ENCODE data around the gene RSPH4A.
A peak's percentile ranks its signal among the peaks of the same experiment; 100 is the strongest.
"Not testable (repeated sequence)": the region's sequence is repeated elsewhere in the genome, so short reads cannot be mapped to it uniquely, and the experiment has no call there.

The RSPH4A gene

DNA sequence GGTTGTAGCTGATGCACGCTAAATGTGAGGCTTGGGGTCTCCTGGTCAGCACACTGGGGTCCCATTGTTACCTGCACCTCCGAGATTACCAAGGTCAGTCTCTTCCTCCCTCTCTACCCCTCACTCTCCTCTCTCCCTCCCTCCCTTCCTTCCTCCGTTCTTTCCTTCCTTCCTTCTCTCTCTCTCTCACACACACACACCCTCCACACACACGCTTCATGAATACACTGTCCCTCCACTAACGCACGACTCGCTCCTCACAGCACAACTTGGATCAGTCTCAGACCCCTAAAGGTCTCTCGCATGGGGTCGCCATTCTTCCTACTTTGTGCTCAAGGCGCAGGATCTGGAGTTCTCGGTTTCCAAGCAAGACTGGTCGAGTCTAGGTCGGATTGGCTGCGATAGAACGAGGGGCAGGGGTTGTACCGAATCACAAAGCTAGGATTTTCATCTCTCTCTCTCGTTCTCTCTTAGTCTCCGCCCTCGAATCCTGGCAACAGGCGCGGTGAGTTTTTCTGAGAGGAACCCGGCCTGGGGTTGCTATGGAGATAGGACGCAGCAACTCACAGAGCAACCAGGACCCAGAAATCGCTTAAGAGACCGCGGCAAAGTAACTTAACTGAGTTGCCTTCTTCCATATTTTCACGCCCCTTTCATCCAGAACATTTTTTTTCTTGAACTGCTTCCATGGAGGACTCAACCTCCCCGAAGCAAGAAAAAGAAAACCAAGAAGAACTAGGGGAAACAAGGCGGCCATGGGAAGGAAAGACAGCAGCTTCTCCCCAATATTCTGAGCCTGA, at the start of gene RSPH4A:
Gene RSPH4A (plus strand): TSS at position 543 of the 800 bp plus-strand sequence. CDS start 145 bp downstream, at position 688.
- DNase-seq = peak; percentile 97

DNA sequence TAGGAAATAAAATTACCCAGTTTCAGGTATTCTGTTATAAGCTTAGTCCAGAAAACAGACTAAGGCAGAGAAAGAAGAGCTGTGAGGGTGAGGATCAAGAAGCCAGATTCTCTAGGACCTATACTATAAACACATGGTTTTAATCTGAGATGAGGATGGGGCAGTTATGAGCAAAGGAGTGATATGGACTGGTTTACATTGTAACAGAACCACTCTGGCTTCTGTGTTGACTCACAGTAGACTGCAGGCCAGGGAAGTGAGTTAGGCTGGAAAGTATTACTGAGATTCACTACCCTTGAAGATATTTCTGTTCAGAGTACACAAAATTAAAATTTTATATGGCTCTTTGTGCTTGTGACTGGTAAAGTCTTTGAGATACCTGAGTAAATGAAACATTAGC, 48.2 kb upstream of the RSPH4A start:
- no peak for DNase-seq

DNA sequence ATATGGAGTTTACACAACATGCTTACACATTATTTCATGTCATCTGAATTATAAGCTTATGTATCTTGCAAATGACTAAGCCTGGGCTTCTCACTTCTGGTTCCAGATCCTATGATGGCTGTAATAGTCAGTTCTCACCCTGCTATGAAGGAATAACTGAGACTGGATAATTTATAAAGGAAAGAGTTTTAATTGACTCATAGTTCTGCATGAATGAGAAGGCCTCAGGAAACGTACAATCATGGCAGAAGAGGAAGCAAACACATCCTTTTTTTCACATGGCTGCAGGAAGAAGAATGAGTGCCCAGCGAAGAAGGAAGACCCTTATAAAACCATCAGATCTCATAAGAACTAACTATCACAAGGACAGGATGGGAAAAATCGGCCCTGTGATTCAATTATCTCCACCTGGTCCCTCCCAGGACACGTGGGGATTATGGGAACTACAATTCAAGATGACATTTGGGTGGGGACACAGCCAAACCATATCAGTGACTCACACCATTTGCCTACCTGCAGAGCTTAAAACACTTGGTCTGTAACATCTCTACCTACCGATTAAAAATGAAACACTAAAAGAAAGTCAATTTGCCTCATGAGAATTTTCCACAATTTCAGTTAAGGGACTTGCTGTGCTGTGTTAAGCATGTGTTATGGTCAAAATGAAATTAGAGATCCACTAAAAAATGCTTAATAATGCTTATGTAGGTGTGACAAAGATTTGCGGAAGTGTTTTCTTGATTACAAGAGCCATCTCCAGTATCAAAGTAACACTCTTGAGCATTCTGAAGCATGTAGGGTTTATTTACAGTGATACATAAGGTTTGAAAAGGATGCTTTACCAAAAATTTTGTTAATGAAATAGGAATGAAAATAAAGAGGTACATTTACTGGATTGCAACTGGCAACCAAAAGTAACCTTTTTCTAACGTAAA, 47.2 kb upstream of the RSPH4A start:
- no peak for DNase-seq

DNA sequence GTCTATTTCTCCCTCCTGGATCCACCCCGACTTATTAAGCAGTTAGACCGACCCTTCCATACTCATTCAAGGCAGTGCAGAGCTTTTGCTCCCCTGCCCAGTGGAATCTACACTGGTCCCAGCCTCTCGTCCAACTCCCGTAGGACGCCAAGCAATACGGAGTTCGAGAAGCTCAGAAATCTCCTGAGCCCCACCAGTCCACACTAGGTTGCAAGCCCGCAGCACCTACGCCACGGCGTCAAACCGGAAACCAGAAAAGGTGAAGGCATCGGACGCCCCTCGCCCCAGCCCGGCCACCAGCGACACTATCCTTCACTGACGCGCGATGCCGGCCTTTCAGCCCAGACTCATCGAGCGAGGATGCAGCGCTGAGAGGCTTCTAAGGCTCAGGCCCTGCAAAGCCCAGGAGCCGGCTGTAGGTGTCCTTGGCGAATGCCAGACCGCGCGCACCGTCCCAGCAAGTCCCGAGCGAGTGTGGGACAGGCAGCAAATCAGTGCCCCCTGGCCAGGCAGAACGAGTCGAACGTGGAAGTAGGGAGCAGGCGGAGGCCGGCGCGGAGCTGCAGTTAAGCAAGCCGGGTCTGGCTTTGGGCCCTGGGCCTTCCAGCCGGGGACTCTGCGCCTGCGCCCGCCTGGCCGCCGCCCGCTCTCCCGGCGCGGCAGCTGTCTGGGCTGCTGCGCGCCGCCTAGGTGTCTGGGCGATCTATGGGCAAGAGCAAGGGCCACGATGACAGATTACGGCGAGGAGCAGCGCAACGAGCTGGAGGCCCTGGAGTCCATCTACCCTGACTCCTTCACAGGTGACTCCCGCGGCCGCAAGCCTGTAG, 45.2 kb upstream of the RSPH4A start, which contains the start of gene RWDD1:
Gene RWDD1 (plus strand): TSS at position 649 of the 827 bp plus-strand sequence. CDS start 79 bp downstream, at position 728.
- peak; percentile 99 for DNase-seq

DNA sequence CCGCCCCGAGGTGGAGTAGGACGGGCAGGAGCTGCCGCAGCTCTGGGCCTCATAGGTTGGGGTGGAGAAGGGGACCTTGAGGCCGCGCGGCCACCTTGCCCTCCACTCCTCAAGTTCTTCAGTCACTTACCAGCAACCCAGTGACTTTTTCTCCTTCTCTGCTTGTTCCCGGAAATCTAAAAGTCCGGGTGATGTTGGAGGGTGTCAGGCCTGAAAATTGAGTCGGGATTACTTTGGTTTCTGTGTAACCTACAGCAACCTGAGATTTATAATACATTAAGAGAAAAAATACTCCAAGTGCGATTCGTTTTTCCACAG, 44.6 kb upstream of the RSPH4A start:
- DNase-seq = no peak

DNA sequence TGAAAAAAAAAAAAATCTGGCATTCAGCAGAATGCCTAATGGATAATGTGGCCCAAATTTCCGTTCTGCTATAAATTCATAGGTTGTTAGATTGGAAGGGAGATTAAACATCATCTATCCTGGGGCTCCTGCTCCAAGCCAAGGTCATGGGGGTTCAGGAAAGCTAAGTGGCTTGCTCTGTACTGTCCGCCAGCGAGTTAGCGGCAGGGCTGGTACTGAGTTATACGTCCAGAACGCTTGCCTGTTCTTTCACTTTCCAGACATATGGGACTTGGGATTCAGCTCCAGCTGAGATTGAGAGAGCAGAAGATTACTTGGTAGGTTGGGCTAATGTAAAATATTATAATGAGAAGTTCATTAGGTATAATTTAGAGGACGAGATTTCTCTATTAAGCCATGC, 44.1 kb upstream of the RSPH4A start:
- peak; percentile 25 for DNase-seq

DNA sequence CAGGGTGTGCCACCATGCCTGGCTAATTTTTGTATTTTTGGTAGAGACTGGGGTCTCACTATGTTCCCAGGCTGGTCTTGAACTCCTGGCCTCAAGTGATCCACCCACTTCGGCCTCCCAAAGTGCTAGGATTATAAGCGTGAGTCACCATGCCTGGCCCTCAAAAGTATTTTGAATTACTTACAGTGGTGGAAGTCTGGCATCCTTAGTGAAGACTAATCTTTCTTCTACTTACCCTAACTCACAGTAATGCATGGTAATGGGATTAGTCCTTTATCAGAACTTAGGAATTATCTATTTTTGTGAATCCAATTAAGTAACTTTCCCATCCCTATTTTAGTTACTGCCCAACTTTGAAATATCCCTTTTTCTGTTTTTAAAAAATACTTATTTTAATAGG, 41.1 kb upstream of the RSPH4A start:
- DNase-seq = no peak

DNA sequence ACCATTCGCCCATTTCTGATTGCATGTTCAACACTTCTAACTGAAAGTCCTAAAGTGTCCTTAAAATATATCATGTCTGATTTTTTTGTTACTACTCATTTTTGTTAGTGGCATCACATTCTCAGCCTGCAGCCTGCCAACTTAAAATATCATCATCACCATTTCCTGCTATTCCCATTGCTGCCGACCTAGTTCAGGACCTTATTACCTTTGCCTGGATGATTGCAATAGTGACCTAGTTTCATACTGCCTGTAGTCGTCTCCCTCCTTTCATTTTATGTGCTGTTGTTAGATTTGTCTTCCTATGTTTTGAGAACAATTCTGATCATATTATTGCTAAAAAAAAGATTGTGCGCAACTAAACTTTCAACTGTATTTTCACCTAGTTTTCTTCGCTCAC, 38.8 kb upstream of the RSPH4A start:
- no peak for DNase-seq

DNA sequence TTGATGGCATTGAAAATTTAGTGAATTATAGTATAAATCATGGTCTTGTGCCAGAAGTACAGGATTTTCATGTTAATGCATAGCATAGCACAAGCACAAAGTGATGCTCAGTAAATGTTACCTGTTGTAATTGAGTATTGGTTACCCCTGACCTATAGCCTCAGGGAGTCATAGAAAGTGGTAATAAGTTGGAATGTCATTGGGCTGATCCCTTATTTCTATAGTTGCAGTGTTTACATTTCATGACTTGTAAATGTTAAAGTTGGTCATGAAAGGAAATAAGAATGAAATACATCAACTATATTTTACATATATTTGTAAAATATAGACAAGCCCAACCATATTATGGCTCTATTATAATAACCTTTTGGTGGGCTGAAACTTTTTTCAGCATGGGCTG, 37.9 kb upstream of the RSPH4A start:
- DNase-seq = no peak

DNA sequence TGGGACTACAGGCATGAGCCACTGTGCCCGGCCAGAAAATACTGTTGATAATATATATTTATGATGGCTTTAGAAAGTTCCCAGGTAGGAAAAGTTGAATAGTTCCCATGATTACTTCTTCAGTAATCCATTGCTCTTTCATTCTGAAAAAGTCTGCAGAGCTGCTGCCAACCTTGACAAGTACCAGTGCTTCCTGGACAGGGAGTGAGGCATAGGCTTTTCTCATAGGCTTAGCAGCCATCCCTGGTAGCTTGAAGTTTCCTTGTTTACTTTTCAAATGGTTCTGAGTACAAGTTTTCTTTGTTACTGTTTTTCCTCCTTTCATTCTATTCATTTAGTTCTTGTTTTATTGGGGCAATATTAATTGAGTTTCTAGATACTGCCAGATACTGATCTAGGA, 37.1 kb upstream of the RSPH4A start:
- no peak for DNase-seq

DNA sequence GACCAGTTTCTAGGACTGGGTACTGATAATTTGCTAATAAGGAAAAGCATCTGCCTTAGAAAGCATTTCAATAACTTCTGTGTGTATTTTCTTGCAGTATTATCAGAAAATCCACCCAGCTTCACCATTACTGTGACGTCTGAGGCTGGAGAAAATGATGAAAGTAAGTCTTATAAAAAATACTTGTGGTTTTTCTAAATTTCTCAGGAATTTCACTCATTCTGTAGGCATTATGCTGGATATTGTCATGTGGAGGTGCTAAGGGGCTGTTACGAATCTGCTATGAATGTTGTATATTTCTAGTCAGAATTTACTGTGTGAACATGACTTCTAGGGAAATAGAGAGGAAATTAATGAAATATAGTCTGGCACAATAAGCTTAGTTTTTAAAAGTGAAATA, 36.1 kb upstream of the RSPH4A start:
- no peak for DNase-seq

DNA sequence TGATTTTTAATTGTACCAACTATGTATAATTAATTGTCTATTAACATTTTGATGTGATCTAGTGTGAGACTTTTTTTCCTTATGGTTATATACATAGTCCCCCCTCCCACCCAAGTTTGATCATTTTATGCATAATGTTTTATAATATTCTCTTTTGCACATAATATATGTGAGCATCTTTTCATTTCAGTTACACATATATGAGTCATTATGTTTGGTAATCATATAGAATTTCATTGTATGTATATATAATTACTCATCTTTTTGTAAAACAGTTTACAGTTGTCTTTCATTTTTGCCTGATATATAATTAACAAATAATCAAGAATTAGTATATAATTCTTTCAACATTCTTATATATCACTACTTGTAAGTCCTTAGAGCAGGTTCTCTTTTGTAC, 30.0 kb upstream of the RSPH4A start:
- DNase-seq = no peak

DNA sequence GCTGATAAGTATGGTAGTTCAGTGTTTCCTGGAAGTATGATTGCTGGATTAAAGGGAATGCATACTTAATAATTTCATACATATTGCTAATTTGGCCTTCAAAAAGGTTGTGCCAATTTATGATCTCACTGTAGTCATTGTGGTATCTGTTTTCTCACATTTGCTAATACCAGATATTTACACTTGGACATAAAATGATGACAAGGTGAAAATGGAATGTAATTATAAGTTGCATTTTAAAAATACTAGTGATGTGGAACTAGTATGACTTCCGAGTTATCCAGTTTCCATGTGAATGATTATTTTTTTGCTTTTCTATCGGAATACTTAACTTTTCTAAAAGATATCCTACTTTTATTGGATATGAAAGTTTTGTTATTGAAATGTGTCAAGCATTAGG, 29.5 kb upstream of the RSPH4A start:
- no peak for DNase-seq

DNA sequence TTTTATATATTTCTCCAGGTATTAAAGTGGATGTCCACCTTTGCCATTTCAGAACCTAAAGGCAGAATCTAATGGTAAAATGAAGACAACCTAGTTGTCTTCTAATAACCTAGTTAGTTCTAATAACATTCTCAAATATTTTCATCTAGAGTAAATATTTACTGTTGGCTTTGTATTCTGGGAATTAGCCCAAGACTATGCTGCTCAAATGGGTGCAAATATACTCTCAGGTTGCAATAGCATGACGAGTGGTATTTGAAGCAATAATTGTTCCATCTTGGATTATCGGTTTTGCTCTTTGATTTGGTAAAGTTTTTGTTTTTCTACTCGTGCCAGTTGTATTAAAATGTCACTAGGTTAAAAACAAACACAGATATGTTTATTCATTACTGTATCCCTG, 21.0 kb upstream of the RSPH4A start:
- no peak for DNase-seq

DNA sequence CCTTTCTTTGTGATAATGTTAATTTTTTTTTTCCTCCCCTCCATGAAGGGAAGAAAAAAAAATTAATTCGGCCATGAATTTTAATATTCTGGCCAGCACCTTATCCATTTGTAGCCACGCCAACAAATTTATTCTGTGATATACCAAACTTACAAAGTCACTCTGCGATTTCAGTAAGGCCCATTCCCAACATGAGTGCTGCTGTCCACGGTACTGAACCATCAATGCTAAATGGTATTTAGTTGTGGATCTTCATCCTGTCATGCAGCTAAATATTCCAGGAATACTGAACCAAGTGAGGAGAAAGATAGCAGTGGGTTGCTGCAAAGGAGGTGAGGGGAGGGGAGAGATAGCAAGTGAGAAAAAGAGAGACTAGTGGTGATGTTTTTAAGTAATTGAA, 19.5 kb upstream of the RSPH4A start:
- no peak for DNase-seq

DNA sequence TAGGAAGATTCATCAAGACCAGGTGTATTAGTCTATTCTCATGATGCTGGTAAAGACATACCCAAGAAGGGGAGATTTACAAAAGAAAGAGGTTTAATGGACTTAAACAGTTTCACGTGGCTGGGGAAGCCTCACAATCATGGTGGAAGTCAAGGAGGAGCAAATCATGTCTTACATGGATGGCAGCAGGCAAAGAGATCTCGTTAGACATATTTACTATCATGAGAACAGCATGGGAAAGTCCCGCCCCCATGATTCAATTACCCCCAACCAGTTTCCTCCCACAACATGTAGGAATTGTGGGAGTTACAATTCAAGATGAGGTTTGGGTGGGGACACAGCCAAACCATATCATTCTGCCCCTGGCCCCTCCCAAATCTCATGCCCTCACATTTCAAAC, 12.4 kb upstream of the RSPH4A start:
- not testable (repeated sequence) for DNase-seq

DNA sequence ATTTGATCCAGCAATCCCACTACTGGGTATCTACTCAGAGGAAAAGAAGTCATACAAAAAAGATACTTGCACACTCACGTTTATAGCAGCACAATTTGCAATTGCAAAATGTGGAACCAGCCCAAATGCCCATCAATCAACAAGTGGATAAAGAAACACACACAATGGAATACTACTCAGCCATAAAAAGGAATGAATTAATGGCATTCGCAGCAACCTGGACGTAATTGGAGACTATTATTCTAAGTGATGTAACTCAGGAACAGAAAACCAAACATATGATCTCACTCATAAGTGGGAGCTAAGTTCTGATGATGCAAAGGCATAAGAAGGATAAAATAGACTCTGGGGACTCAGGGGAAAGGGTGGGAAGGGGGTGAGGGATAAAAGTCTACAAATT, 11.4 kb upstream of the RSPH4A start:
- DNase-seq = not testable (repeated sequence)

DNA sequence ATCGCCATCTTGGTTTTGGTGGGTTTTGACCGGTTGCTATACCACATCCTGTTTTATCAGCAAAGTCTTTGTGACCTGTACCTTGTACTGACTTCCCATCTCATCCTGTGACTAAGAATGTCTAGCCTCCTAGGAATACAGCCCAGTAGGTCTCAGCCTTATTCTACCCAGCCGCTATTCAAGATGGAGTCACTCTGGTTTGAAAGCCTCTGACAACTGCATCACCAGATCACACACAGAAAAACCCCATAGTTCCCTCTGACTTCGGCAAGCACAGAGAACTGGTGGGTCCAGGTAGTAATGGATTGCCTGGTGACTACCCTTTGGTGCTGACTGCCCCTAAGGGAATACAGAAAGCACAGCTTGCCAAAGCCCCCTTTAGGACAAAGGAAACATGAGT, 10.3 kb upstream of the RSPH4A start:
- DNase-seq = no peak

DNA sequence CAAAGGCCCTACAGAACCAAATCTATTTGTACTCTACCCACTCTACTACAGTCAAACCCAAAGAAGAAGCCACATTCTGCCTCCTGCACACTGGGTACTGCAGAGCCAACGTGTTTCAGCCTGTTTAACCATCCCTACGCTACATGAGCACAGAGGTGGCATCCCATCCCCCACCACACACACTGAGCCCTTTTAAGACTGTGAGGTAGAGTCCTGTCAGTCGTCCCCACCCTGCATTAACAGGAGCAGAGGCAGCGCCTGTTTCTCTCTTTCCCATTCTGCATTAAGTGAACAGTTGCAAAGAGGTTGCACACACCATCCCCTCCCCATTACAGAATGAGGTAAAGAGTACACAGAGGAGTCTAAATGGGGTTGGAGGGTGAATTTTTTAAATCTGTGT, 5.2 kb upstream of the RSPH4A start:
- DNase-seq = no peak

DNA sequence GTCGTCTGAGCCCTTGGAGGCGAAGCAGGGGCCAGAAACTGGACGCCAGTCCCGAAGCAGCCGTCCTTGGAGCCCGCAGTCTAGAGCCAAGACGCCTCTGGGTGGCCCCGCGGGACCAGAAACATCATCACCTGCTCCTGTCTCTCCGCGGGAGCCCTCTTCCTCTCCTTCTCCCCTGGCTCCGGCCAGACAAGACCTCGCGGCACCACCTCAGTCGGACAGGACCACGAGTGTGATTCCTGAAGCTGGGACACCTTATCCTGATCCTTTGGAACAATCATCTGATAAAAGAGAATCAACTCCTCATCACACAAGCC, 416 bp downstream of the RSPH4A start:
- peak; percentile 61 for DNase-seq

DNA sequence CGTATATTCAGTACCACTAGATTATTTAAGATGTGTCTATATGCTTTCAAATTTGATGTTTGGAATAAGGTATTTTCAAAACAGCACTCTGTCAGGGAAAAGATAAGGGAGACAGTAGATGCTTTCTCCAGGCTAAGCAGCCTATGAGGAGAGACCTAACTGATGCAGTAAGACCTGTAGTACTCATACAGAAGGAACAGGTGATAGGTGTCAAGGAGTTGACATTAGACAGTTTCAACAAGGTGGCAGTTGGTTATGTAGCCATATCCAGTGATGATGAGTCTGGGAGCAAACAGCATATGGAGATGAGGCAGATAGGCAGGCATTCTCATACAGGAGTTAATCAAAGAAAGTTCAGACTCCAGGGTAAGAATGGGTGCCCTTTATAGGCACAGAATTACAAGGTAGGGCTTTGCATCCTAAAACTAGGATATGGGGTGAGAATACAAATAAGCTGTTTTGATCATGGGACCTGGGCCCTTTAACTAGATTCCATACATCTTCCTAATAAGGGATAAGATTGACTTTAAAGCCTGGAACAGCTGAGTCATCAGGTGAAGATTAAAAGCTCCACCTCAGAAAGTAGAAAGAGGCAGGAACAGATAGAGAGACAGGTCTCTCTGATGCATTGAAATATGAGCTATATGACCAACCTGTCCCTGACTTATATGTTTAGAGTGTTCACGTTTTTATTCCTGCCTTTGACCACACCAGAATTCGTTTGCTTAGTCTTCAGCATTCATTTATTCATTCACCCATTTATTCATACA, 7.9 kb downstream of the RSPH4A start:
- DNase-seq = no peak

DNA sequence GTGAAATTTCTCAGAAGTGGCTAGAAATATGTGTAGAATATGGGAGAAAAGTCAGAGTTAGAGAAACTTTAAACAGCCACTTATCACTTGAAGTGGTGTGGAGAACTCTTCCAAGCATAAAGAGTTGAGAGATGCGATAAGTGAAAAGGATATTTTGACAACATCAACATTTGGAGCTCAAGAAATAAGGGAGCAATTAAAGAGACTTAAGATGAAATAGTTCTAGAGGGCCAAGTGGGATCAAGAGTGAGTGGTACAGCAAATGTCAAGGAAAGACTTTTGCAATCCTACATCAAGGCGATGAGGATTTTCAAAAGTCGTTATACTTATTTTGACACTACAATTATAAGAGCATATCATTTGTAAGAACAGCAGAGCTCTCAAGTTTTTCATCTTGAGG, 9.6 kb downstream of the RSPH4A start:
- no peak for DNase-seq

DNA sequence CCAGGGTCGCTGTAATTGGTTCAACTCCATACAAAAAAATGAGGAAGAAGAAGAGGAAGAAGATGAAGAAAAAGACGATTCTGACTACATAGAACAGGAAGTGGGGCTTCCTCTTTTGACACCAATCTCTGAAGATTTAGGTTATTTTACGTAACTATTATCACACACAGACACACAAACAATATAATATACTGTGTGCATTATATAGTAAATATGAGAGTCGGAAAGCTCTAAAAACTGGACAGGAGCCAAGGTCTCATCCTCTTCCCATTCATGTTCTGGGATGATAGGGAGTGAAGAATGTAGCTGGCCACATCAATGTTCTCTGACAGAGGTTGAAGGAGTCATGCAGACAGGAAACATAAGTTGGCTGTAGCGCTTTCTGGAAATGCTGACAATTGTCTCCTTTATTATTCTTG, 13.3 kb downstream of the RSPH4A start:
- DNase-seq = no peak
